Measurements from ENCODE around the gene ARID3C.

Gene ARID3C

GRCh38 chr9:34591917-34592866 lies 36.7 kb downstream of the ARID3C start:
- DNase-seq, result no peak

DNA sequence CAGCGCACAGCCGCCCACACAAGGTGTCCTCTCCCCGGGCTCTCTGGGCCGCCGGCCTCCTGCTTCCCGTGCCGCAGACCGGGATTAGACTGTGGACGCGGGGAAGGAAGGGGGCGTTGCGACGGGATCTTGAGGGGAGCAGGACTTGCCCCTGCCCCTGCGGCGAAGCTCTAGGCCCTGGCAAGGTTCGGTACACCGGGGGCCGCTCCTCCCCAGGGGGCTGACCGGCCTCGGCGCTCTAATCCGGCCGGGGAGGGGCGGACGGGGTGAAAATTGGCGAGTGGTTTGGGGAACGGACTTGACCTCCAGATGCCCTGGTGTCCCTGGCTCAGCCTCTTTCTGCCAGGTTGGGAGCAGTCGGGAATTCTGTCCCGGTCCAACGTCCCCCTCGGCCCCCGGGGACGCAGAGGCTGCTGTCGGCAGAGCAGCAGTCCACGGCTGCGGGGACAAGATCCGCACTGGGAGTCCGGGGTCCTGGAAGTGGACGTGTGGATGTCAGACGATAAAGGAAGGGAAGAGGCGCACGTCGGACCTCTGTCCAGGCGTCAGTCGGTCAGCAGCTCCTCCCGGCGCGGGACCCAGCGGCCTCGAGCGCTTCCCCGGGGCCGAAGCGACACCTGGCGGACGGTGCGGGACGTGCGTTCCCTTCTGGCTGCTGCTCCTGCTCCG lies 37.5 kb downstream of the ARID3C start:
- peak; percentile 13 for DNase-seq

DNA sequence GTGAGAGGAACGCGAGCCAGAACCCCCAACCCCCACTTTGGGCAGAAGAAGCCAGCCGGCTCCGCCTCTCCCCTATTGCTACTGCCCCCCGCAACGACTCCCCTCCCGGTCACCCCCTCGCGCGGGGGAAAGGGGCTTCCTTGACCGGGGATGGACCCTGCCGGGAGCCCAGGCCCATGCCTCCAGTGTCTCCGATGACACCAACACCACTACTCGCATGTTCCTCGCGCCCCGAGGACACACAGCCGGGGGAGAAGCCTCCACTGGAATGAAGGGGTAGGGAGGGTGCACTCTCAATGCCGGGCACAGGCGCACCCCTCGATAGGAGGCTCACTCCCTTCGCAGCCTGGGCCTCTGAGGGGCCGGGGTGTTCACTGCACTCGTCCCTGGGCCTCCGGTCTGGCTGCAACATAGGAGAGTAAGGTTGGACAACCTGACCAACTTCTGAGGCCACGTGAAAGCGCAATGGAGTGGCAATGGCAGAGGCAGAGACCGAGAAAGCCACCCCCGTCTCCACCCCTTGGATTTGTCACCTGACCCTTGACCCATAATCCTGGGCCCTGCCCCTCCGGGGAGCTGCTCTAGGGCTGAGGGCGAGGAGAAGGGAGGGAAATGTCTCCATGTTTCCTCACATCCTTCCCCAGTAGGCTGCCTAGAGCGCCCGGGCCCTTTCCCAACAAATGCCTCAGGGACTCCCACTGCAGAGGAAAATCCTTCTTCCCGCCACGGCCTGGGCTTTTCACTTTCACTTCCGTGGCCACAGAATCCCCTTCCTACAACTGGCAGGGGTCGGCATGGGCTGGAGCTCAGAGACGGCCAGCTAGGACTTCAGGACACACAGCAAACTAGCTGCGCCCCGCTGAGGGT lies 38.3 kb downstream of the ARID3C start:
- DNase-seq, result no peak

- no peak for DNase-seq
Observed at GRCh38 chr9:34589636-34590380, 39.1 kb downstream of the ARID3C start, which contains the start of gene CNTFR. CNTFR (minus strand) TSS chr9:34589724; CDS start chr9:34568981, 20,743 bp downstream.

DNA sequence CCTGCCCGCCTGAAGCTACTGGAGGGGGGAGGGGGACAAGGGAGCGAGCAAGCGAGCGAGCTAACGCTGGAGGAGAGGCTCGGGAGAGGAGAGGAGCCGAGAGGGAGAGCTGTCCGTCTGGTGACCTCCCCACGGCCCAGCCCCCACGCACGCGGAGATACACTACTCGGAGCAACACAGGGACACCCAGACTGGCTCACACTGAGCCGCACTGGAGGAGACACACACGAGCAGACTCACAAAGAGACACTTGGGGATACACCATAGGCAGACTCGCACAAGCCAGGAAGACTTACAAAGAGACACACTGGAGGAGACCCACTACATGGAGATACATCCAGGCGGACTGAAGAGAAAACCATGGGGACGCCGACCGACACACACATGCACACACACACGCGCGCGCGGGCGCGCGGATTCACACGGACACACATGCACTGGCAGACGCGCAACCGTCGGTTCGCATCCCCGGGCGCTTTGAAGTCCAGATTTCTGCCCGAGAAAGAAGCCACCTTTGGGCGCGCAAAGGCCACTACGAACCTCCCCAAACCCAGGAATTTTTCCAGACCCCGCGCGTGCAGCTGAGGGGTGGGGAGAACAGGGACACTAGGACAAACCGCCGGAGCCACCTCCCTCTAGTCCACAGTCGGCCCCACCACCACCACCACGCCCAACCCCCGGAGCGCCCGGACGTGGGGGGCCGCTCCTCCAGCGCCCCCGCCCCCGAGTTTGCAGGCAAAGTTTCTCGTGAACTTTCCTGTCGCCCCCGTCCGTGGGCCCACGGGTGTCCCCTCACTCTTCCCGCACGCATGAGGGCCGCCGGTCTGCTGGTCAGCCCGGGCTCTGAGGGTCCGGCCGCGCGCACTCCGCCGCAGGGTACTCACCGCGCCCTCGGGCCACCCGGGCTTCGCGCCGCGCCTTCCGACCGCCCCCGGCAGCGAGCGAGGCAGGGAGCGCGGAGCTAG lies 39.9 kb downstream of the ARID3C start:
- no peak for DNase-seq

DNA sequence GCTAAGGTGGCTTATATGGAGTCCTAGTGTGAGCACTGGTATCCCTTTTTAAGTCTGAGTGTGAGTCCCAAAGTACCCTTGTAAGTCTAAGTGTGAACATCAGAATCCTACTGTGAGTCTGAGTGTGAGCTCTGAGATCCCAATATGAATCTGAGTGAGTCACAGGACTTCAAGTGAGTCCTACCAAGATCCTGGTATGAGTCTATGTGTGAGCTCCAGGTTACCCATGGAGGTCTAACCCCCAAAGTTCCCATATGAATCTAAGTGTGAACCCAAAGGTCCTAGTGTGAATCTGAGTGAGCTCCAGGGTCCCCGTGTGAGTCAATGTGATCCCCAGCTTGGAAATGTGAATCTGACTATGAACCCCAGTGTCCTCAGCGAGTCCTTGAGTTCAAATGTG lies 41.6 kb downstream of the ARID3C start:
- no peak for DNase-seq

- no peak for DNase-seq
Observed at GRCh38 chr9:34585946-34586669, 42.8 kb downstream of the ARID3C start.

GRCh38 chr9:34584970-34585369 lies 43.9 kb downstream of the ARID3C start:
- no peak for DNase-seq

- no peak for DNase-seq
Observed at GRCh38 chr9:34582787-34583186, 46.1 kb downstream of the ARID3C start.

DNA sequence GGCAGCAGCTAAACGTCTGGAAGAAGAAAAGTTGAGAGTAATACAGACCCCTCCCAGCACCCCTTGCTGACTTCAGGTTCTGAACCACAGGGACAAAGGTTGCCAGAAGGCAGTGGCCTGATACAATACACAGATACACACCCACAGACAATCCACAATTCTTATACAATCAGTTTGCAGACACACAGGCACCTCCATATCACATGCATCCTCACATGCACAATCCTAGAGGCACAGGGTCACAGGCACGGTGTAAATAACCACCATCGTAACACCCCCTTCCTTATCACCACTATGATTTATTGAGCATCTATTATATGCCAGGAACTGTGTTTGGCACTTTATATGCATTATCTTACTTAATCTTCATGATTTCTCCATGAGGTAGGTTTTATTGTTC lies 47.5 kb downstream of the ARID3C start:
- no peak for DNase-seq

- no peak for DNase-seq
Observed at GRCh38 chr9:34580358-34580757, 48.5 kb downstream of the ARID3C start.

- no peak for DNase-seq
Observed at GRCh38 chr9:34579808-34580163, 49.1 kb downstream of the ARID3C start.

DNA sequence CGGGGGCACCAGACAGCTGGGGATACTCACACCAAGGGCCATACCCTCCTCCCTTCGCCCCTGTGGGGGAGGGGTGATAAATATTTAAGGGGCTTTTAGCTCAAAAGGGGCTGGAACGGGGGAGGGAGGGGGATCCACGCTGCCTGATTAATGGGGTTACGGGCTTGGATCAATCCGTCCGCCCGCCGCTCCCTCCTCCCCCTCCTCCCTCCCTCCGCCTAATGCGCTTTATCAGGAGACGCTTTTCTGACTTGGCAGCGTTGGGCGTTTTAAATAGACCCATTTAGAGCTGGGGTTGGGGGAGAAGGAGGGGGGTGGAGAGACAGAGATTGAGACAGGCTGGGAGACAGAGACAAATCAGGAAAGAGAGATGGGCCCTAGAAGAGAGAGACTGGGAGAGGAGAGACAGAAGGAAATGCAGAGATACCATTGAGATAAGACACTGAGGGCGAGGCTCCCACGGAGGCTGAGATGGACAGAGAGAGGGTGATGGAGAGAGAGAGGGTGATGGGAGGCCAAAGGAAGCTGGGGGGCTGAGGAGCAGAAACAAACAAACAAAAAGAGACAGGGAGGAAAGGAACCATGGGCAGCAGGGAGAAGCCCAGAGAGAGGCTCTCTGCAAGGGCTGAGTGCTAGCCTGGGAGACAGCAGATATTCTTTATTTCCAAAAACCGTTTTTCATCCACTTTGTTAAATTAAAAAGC lies 49.6 kb downstream of the ARID3C start:
- DNase-seq, result no peak

DNA sequence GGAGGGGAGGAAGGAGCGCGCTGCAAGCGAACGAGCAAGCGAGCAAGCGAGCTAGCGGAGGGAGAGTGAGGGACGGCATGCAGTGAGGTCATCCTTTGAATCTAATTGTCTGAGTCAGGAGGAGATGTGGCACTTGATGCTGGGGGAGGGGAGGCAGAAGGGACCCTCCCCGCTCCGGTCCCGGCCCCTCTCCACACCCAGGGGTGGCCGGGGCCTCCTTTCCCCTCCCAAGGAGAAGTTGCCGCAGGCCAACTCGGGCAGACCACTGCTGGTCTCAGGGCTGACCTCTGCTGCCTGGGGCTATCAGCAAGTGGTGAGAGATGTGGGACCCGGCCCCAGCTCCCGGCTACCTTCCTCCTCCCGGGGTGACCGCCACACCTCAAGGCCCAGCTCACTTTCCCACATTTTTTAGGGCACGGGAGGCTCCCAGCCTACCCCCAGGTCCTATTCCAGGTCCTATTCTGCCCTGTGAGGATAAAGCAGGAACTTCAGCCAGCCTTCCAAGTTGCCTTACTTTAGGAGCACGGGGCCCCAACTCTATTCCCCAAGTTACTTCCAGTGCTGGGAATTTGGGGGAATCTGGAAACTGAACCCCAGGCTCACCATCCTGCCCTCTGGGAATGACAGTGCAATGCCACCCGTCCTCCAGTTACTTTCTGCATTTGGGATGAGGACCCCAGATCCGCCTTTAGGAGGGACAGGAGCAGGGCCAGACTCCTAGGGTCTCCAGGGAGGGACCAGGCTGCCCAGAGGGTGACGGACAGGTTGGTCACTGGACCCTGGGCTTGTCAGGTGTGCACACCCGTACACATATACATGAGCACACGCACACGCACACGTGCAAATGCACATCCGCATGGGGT lies 50.4 kb downstream of the ARID3C start:
- DNase-seq, result no peak

- no peak for DNase-seq
Observed at GRCh38 chr9:34577400-34578240, 51.2 kb downstream of the ARID3C start.

- DNase-seq, result no peak
Observed at GRCh38 chr9:34576597-34577399, 52.1 kb downstream of the ARID3C start.

Data from DMS153 (cell line).